PC-3 (cell line): ENCODE measurements around the gene TMEM209.

Experiments
- CTCF ChIP-seq: fragments of 300-600 bp; sonication (generic); conservative IDR thresholded peaks from 2 replicates; pipeline ENCODE4 v1.5.1; 2017; ENCODE audit warnings: antibody characterized with exemption, low read depth, mild to moderate bottlenecking, low read length
- EZH2 ChIP-seq: fragments of 300-600 bp; sonication (generic); IDR thresholded peaks from one replicate; pipeline ENCODE4 v1.6.1; 2017; ENCODE audit warnings: antibody characterized with exemption, mild to moderate bottlenecking, low read length; ENCODE audit not compliant: unreplicated experiment

- TF ChIP-seq CTCF (no peak), EZH2 (no peak)
These were observed 86.9 kb downstream of the TMEM209 start for GRCh38 chr7:130118294-130118693.
